PC-3 (cell line): ENCODE measurements around the gene FAM168B. TPM values are rescaled to one million over a fixed set of nuclear protein-coding genes. Genes with fewer than 3 reads are reported as not detected.

Source experiments
- ATAC-seq: fragments of 200-7000 bp; cut with Tn5 transposase; 2 replicates; pipeline ENCODE4 v1.9.1; 2020; ENCODE audit warnings: mild to moderate bottlenecking, moderate library complexity
- BruUV-seq: library from RNA; stranded (reverse); fragments of 400-500 nt; replicated peaks from 2 replicates; lab custom pipeline; 2021; lab: Mats Ljungman, UMichigan
- CTCF ChIA-PET: fragments of 300-600 bp; sonication (Branson Sonifier 250); formaldehyde crosslinking; loops from one replicate; lab custom pipeline; 2022; ENCODE audit warnings: antibody characterized with exemption; lab: Charles Lee
- POLR2A ChIA-PET: fragments of 300-600 bp; sonication (Branson Sonifier 250); formaldehyde crosslinking; loops from one replicate; lab custom pipeline; 2022; ENCODE audit warnings: antibody characterized with exemption; ENCODE audit not compliant: unreplicated experiment; lab: Charles Lee
- DNase-seq: peaks from one replicate; pipeline ENCODE4 v3.0.0-alpha.2; 2015
- H2AFZ ChIP-seq: fragments of 300-600 bp; sonication (generic); 2 replicates; pipeline ENCODE4 v1.6.0; 2016; ENCODE audit warnings: antibody characterized with exemption, low read length
- H3F3A ChIP-seq: fragments of 300-600 bp; sonication (generic); one replicate; pipeline ENCODE4 v1.6.0; 2017; ENCODE audit warnings: antibody characterized with exemption, low read length, control low read depth, mild to moderate bottlenecking; ENCODE audit not compliant: unreplicated experiment
- H3K27ac ChIP-seq: fragments of 300-600 bp; sonication (generic); 2 replicates; pipeline ENCODE4 v1.5.1; 2016; ENCODE audit warnings: mild to moderate bottlenecking, low read length
- H3K27me3 ChIP-seq: fragments of 300-600 bp; sonication (generic); 2 replicates; pipeline ENCODE4 v1.6.1; 2016; ENCODE audit warnings: low read length, mixed read lengths
- H3K36me3 ChIP-seq: fragments of 300-600 bp; sonication (generic); 2 replicates; pipeline ENCODE4 v1.6.1; 2016; ENCODE audit warnings: low read depth, mixed run types, low read length, mixed read lengths
- H3K4me1 ChIP-seq: fragments of 300-600 bp; sonication (generic); 2 replicates; pipeline ENCODE4 v1.5.1; 2016; ENCODE audit warnings: low read length; ENCODE audit not compliant: insufficient read depth
- H3K4me2 ChIP-seq: fragments of 300-600 bp; sonication (generic); 2 replicates; pipeline ENCODE4 v1.6.0; 2016; ENCODE audit warnings: low read length
- H3K4me3 ChIP-seq: fragments of 300-600 bp; sonication (generic); 2 replicates; pipeline ENCODE4 v1.5.1; 2016; ENCODE audit warnings: mild to moderate bottlenecking, low read length, mixed read lengths
- H3K79me2 ChIP-seq: fragments of 300-600 bp; sonication (generic); 2 replicates; pipeline ENCODE4 v1.6.1; 2017; ENCODE audit warnings: low read length, mixed read lengths
- H3K9ac ChIP-seq: fragments of 300-600 bp; sonication (generic); 2 replicates; pipeline ENCODE4 v1.6.0; 2016; ENCODE audit warnings: mild to moderate bottlenecking, low read length
- H3K9me2 ChIP-seq: fragments of 300-600 bp; sonication (generic); replicated peaks from 2 replicates; pipeline ENCODE4 v1.6.1; 2016; ENCODE audit warnings: mixed run types, low read length, mixed read lengths
- H3K9me3 ChIP-seq: fragments of 300-600 bp; sonication (generic); 2 replicates; pipeline ENCODE4 v1.6.1; 2016; ENCODE audit warnings: low read length, mixed read lengths
- H4K20me1 ChIP-seq: fragments of 300-600 bp; sonication (generic); 2 replicates; pipeline ENCODE4 v1.6.1; 2016; ENCODE audit warnings: low read length, mixed read lengths
- EZH2 ChIP-seq: fragments of 300-600 bp; sonication (generic); IDR thresholded peaks from one replicate; pipeline ENCODE4 v1.6.1; 2017; ENCODE audit warnings: antibody characterized with exemption, mild to moderate bottlenecking, low read length; ENCODE audit not compliant: unreplicated experiment
- EZH2phosphoT487 ChIP-seq: fragments of 300-600 bp; sonication (generic); IDR thresholded peaks from 2 replicates; pipeline ENCODE4 v1.6.1; 2018; ENCODE audit warnings: mild to moderate bottlenecking, antibody characterized with exemption, low read length, borderline replicate concordance
- intact Hi-C: fragments of 100-400 bp; cut with micrococcal nuclease; formaldehyde crosslinking; loops from 2 replicates; pipeline ENCODE4 v1.9.0; 2023
- total RNA-seq: library from RNA; depleted of rRNA; stranded (reverse); fragments of >200 nt; gene quantifications from 2 replicates; pipeline ENCODE4 v1.2.3, GENCODE V29; 2014
- TF ChIP-seq, protein P1 (sequence below): fragments of 300-600 bp; sonication (generic); conservative IDR thresholded peaks from 2 replicates; pipeline ENCODE4 v1.5.1; 2017; ENCODE audit warnings: antibody characterized with exemption, low read depth, mild to moderate bottlenecking, low read length

The FAM168B gene
- total RNA-seq, 1 experiment from 2014 or later = 91.7 TPM

DNA sequence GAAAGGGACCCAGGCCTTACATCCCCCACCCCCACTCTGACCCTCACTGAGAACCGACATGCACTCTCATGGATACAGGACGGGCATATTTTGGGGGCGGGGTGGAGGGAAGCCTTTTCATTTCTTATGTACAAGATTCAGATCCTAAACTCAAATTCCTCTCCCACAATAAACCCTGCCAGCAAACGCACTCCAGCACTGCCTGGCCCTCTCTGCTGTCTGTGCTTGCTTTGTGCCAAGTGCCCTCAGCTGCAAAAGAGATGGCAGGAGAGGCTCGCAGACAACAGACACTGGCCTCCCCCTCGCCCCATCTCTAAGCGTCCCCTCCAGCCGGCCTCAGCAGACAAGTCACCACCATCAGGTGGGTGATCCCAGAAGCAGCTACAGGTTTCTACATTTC is 42.4 kb downstream of the FAM168B start:
- intact Hi-C loops = loop anchor here (10.0 kb wide), 1 partner anchor 256 kb away; no protein-coding TSS in a partner anchor
- H4K20me1 ChIP-seq = peaks cover 6% of the 10 kb centered on the region; the same call in 1 of the 2 replicates
- TF ChIP-seq EZH2phosphoT487 (no peak), EZH2 (no peak)
- TF ChIP-seq, protein P1, sequence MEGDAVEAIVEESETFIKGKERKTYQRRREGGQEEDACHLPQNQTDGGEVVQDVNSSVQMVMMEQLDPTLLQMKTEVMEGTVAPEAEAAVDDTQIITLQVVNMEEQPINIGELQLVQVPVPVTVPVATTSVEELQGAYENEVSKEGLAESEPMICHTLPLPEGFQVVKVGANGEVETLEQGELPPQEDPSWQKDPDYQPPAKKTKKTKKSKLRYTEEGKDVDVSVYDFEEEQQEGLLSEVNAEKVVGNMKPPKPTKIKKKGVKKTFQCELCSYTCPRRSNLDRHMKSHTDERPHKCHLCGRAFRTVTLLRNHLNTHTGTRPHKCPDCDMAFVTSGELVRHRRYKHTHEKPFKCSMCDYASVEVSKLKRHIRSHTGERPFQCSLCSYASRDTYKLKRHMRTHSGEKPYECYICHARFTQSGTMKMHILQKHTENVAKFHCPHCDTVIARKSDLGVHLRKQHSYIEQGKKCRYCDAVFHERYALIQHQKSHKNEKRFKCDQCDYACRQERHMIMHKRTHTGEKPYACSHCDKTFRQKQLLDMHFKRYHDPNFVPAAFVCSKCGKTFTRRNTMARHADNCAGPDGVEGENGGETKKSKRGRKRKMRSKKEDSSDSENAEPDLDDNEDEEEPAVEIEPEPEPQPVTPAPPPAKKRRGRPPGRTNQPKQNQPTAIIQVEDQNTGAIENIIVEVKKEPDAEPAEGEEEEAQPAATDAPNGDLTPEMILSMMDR = no peak
- POLR2A ChIA-PET = no interaction called here
- CTCF ChIA-PET = interaction anchor here (0.6 kb wide), 1 partner anchor 14 kb away, joined by 4 read pairs; no protein-coding TSS in a partner anchor
- no peaks in the 10 kb centered on the region for H3K27me3 ChIP-seq
- no peak overlapping the region for H3K4me2 ChIP-seq
- H3K9me3 ChIP-seq = no peaks in the 10 kb centered on the region
- no peak for ATAC-seq
- no peak for DNase-seq
- H3K9me2 ChIP-seq = no peaks in the 10 kb centered on the region
- H3F3A ChIP-seq = no peaks in the 10 kb centered on the region
- H2AFZ ChIP-seq = no peak overlapping the region
- no peaks in the 10 kb centered on the region for H3K4me1 ChIP-seq
- H3K27ac ChIP-seq = no peak overlapping the region
- peaks cover 10% of the 10 kb centered on the region; the same call in 1 of the 2 replicates for H3K79me2 ChIP-seq
- H3K36me3 ChIP-seq = peaks cover 78% of the 10 kb centered on the region
- BruUV-seq = TSS peak; percentile 19
- H3K9ac ChIP-seq = no peak overlapping the region
- no peak overlapping the region for H3K4me3 ChIP-seq

DNA sequence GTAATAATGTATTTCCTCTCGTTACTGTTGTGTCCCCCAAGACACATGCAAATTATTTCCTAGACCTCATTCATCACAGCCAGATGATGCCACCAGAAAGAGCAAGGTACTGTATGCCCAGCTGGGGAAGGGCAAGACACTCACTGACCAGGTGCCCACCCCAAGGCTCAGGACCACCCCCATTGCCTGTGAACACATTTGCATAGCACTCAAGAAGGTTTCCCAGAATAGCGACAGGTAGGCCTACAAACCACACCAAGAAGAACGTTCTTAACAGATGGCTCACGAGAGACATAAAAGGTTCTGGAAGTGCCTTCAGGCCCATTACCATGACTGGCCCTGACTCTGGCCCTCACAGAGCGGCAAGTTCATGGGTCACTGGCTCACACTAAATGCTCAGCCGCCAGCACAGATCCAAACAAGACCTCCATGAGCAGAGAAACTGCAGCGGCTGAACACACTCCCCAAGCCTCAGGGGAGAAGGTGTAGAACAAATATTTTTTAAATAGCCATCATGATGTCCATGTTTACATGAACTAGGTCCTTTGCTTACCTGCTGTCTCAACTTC is 44.0 kb downstream of the FAM168B start:
- peaks cover 66% of the 10 kb centered on the region for H3K36me3 ChIP-seq
- H4K20me1 ChIP-seq = peaks cover 6% of the 10 kb centered on the region; the same call in 1 of the 2 replicates
- TF ChIP-seq EZH2 (no peak), EZH2phosphoT487 (no peak)
- TF ChIP-seq, protein P1 = no peak
- H3K27ac ChIP-seq = no peak overlapping the region
- ChIA-PET POLR2A (no interaction called here), CTCF (no interaction called here)
- DNase-seq = no peak
- intact Hi-C loops = no loop called here
- H3K4me2 ChIP-seq = no peak overlapping the region
- no TSS peak for BruUV-seq
- H3K9me3 ChIP-seq = no peaks in the 10 kb centered on the region
- no peak overlapping the region for H3K9ac ChIP-seq
- H2AFZ ChIP-seq = no peak overlapping the region
- no peak for ATAC-seq
- no peak overlapping the region for H3K4me3 ChIP-seq
- H3K79me2 ChIP-seq = no peaks in the 10 kb centered on the region
- no peaks in the 10 kb centered on the region for H3K4me1 ChIP-seq
- no peaks in the 10 kb centered on the region for H3K27me3 ChIP-seq
- no peaks in the 10 kb centered on the region for H3F3A ChIP-seq
- no peaks in the 10 kb centered on the region for H3K9me2 ChIP-seq

DNA sequence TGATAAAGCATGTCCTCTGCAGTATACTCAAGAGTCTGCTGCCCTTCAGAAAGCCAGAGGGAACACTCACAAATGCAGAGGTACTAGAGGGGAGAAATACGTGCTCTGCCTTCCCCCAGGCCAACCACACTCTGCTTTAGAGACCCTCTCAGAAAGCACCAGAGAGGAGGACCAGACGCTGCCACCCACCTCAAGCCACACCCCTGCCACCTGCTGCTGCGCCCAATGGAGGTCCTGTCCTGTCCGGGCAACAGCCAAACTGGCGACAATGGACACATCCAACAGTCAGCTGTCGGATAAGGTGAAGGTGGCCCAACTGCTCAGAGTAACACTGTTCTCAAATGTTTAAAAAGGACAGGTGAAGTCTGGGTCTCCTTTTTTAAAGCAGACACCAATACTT is 44.6 kb downstream of the FAM168B start:
- no peaks in the 10 kb centered on the region for H3K9me3 ChIP-seq
- no peak for ATAC-seq
- no peaks in the 10 kb centered on the region for H3K27me3 ChIP-seq
- H3K27ac ChIP-seq = no peak overlapping the region
- TF ChIP-seq EZH2 (no peak), EZH2phosphoT487 (no peak)
- TF ChIP-seq, protein P1 = no peak
- intact Hi-C loops = no loop called here
- no TSS peak for BruUV-seq
- H3K4me1 ChIP-seq = no peaks in the 10 kb centered on the region
- H3K4me3 ChIP-seq = no peak overlapping the region
- no peaks in the 10 kb centered on the region for H3K9me2 ChIP-seq
- DNase-seq = no peak
- H3K9ac ChIP-seq = no peak overlapping the region
- H4K20me1 ChIP-seq = peaks cover 6% of the 10 kb centered on the region; the same call in 1 of the 2 replicates
- ChIA-PET CTCF (no interaction called here), POLR2A (no interaction called here)
- H2AFZ ChIP-seq = no peak overlapping the region
- no peaks in the 10 kb centered on the region for H3F3A ChIP-seq
- no peak overlapping the region for H3K4me2 ChIP-seq
- no peaks in the 10 kb centered on the region for H3K79me2 ChIP-seq
- H3K36me3 ChIP-seq = peaks cover 64% of the 10 kb centered on the region
